OCI-LY3 (cell line): ENCODE results near the gene GPC2.

Source experiments
- CTCF ChIP-seq: fragments of 200-600, 300-600 bp; sonication (generic); IDR thresholded peaks from 2 replicates; pipeline ENCODE4 v1.5.1; 2014; ENCODE audit warnings: antibody characterized with exemption, low read length, low read depth
- EZH2phosphoT487 ChIP-seq: fragments of 200-600 bp; shearing (Covaris generic); IDR thresholded peaks from 2 replicates; pipeline ENCODE4 v1.6.1; 2018; ENCODE audit warnings: antibody characterized with exemption, mixed run types, low read depth

GRCh38 chr7:100222445-100223132 lies 45.4 kb upstream of the GPC2 start:
- no peak for TF ChIP-seq EZH2phosphoT487
- no peak for TF ChIP-seq CTCF
